HG02623 (cell line): ENCODE data around the gene SMC3.
"Not testable (repeated sequence)": the region's sequence is repeated elsewhere in the genome, so short reads cannot be mapped to it uniquely, and the experiment has no call there.

Experiments used
- ATAC-seq: cut with Tn5 transposase; IDR thresholded peaks from one replicate; pipeline ENCODE4 v1.9.1; 2021; ENCODE audit warnings: moderate library complexity; ENCODE audit not compliant: unreplicated experiment

The SMC3 gene

GRCh38 chr10:110567201-110568054, at the start of gene SMC3:
Gene SMC3 (plus strand): TSS chr10:110567695. CDS start chr10:110567817, 122 bp downstream.
- ATAC-seq: peak; percentile 80

DNA sequence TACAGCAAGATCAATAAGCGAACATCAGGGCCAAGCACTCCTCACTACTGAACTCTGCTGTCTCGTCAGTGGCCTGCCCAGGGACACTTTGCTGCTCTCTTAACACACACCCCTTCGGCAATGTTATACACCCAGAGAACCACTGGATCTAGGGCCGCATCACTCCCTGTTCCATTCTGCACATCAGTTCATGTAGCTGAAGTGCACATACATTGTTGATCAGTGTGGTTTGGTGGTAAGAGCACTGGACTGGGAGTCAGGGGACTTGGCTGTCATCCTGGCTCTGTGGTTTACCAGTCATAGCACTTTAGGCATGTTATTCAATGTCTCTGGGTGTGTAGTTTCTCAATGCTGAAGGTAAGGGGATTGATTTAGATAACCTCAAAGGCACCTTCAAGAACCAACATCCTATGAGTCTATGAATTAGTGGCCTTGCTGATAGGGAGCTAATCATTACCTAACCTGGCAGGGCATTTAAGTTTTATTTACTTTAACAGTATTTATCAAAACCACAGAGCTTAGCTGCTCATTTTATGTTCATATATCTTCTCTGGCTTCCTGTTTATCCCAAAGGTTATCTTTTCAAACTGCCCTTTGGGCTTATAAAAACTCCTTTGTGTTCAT, 45.0 kb upstream of the SMC3 start:
- ATAC-seq: no peak

GRCh38 chr10:110523736-110524135, 43.8 kb upstream of the SMC3 start:
- no peak for ATAC-seq

DNA sequence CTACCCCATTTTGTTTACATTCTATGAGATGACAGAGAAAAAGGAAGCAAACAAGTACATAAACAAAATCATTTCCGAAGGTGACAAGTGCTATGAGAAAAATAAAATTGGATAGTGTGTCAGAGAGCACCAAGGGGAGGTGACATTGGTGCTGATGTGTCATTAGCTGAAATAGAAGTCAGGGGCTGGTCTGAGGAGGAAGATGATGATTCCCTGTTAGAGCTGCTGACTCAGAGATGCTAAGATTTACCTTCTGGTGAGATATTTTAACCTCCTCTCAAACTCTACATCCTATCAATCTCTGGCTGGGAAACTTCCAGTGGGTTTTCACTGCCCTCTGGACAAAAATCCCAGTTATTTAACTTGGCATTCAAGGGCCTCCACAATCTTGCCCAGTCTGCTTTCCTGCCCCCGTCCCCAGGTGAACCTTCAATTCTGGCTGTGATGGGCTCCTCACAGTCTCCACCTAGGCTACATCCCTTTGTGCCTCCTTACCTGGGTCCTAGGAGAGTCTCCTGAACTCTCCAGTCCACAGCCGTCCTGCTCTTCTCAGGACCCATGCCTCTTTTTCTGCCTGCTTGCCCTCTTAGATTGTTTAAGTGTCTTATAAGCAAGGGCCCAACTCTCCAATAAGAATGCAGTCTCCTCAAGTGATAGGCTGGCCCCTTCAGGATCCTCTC, 43.2 kb upstream of the SMC3 start:
- no peak for ATAC-seq

- ATAC-seq: no peak
These were observed 42.6 kb upstream of the SMC3 start for GRCh38 chr10:110524859-110525232.

- no peak for ATAC-seq
These were observed 41.9 kb upstream of the SMC3 start for GRCh38 chr10:110525349-110526260.

- ATAC-seq: no peak
These were observed 39.7 kb upstream of the SMC3 start for GRCh38 chr10:110527731-110528171.

DNA sequence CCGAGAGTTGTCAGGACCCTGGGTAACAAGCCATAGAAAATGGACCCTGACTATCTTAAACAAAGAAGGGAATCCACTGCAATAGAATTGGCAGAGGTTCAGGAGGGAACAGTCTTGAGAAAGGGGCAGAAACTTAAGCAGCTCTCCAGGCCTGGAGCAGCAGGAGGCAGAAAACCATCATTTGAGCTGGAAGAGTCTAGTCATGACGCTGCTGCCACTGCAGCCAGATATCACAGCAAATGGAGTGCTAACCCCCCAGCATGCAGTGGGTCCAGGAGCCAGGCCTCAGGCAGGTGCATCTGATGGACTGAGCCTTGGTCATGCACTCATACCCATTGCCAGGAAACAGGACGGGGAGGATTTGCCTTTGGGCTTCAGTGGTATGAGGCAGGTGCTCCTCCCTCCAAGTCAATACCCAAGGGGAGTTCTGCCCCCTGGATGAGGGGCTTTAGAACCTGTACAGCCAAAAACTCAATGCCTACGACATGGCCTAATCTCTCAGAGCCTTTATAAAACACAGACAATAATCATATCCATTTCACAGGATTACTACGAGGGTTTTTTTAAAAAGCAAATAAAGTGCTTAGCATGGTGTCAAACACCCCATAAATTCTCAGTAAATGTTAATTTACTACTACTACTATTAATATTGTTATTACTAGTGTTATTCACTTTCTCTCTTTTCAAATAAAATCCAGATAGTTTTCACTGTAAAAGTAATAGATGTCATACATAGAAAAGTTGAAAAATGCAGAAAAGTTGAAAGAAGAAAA, 39.1 kb upstream of the SMC3 start:
- peak; percentile 7 for ATAC-seq

DNA sequence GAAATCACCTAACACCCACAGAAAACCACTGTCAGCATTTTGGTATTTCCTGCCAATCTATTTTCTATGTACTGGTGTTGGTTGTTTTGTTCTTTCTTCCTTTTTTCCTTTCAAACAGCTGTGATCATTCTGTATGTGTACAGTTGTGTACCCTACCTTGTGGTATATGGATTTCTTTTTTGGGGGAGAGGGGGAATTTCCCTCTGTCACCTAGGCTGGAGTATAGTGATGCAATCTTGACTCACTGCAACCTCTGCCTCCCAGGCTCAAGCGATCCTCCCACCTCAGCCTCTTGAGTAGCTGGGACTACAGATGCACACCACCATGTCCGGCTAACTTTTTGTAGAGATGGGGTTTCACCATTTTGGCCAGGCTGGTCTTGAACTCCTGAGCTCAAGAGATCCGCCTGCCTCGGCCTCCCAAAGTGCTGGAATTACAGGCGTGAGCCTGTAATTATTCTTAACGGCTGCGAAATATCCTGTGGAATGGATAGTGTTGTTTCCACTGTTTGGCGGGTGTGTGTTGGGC, 38.4 kb upstream of the SMC3 start:
- peak; percentile 76 for ATAC-seq

- ATAC-seq: no peak
These were observed 37.9 kb upstream of the SMC3 start for GRCh38 chr10:110529596-110530011.

DNA sequence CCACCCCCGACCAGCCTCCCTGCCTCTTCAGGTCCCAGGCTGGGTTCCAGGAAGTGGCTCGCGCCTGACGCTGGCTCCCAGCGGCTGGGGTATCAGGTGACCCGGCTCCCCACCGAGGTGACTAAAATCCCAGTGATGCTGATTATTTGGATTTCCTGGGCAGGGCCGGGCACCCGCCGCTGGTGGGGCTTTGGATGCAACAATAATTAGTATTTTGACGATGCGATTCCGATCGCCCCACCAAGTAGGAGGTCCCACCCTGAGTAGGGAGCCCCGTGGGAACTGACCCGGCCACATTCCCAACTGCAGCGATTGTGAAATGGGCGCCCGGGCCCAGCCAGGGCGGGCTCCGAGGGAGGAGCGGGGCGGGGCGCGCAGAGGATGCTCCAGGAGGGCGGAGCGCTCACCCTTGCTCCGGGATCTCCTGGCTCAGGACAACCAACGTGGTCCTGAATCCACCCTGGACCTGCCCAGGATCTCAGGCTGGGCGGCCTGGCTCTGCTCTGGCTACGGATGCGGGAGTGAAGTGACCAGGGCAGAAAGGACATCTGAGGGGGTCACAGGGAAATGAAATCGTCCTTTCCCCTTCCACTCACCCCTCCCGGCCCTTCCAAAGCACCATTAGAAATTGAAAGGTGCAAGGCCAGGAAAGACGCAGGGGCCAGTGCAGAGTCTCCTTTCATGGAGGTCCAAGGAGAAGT, 37.2 kb upstream of the SMC3 start:
- no peak for ATAC-seq

DNA sequence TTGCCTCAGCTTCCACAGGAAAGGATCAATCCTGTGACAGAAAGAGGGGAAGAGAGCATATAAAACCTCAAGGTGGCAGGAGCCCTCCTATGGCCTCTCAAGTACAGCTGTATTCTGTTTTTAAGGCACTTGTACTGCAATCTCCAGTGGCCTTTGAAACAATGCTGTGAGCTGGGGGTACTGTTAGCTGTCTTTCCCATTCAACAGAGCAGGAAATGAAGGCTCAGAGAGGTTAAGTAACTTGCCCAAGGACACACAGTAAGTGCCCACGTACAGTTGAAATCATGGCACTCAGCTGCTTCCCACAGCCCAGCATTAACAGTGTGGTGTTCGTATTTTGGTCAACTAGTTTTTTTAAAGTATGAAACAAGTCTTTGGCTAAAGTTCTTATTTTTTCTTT, 35.8 kb upstream of the SMC3 start:
- ATAC-seq: no peak

- ATAC-seq: not testable (repeated sequence)
These were observed 34.9 kb upstream of the SMC3 start for GRCh38 chr10:110532628-110533027.

GRCh38 chr10:110533149-110533548, 34.3 kb upstream of the SMC3 start:
- no peak for ATAC-seq

- ATAC-seq: no peak
These were observed 32.9 kb upstream of the SMC3 start for GRCh38 chr10:110534571-110534970.

GRCh38 chr10:110535958-110536891, 31.3 kb upstream of the SMC3 start:
- ATAC-seq: peak; percentile 78

DNA sequence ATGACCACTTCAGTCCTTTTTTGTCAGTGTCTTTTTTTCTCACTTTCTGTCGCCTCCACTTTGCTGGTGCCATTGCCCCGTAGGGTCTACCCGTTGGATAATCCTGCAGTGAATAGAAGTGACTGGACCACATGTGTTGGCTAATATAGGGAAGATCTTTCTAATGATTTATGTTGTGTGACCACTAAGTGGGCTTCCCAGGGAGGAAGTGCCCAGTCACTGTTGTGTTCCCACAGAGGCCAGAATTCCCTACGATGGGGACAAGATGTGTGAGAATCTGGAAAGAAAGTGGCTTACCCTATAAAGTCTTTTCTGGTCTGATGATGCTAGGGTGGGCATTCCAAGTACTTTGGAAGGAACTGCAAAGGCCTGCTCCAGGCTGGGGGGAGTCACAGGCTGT, 28.4 kb upstream of the SMC3 start:
- ATAC-seq: no peak

DNA sequence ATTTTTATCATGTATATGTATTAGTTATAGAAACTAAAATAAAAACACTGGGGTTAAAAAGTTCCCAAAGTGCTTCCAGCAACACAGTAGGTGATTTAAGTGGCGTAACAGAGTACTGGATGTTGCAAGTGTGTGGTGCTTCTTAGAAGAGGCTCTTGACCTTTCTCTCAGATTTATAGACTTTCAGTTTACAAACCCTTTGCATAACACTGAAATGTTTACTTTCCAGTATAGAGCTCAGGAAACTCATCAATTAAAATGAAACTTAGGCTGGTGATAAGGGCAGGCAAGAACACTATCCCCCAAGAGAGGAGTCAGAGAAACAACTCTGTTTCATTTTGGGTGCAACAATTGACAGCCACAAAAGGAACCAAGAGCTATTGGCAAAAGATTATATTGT, 27.5 kb upstream of the SMC3 start:
- no peak for ATAC-seq
